GM10266 (cell line): ENCODE data around the gene ELANE.

Experiments
- DNase-seq: peaks from one replicate; pipeline ENCODE4 v3.0.0; 2012; ENCODE audit errors: extremely low spot score
- TF ChIP-seq, protein P1 (sequence below): IDR thresholded peaks from 2 replicates; pipeline ENCODE4 v1.5.1; 2012; ENCODE audit warnings: mild to moderate bottlenecking, low read depth; ENCODE audit not compliant: control insufficient read depth, insufficient read depth; ENCODE audit errors: missing control alignments

ELANE gene

DNA sequence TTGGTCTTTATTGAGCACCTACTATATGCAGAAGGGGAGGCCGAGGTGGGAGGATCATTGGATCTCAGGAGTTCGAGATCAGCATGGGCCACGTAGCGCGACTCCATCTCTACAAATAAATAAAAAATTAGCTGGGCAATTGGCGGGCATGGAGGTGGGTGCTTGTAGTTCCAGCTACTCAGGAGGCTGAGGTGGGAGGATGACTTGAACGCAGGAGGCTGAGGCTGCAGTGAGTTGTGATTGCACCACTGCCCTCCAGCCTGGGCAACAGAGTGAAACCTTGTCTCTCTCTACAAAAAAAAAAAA is 11.2 kb downstream of the ELANE start:
- TF ChIP-seq, protein P1, sequence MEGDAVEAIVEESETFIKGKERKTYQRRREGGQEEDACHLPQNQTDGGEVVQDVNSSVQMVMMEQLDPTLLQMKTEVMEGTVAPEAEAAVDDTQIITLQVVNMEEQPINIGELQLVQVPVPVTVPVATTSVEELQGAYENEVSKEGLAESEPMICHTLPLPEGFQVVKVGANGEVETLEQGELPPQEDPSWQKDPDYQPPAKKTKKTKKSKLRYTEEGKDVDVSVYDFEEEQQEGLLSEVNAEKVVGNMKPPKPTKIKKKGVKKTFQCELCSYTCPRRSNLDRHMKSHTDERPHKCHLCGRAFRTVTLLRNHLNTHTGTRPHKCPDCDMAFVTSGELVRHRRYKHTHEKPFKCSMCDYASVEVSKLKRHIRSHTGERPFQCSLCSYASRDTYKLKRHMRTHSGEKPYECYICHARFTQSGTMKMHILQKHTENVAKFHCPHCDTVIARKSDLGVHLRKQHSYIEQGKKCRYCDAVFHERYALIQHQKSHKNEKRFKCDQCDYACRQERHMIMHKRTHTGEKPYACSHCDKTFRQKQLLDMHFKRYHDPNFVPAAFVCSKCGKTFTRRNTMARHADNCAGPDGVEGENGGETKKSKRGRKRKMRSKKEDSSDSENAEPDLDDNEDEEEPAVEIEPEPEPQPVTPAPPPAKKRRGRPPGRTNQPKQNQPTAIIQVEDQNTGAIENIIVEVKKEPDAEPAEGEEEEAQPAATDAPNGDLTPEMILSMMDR: no peak
- DNase-seq: no peak

- TF ChIP-seq, protein P1: no peak
- DNase-seq: no peak
Measured at GRCh38 chr19:866769-867300, 14.7 kb downstream of the ELANE start.

- TF ChIP-seq, protein P1: no peak
- no peak for DNase-seq
Measured at GRCh38 chr19:867301-867793, 15.2 kb downstream of the ELANE start.

- TF ChIP-seq, protein P1: no peak
- DNase-seq: no peak
Measured at GRCh38 chr19:867855-868457, 15.9 kb downstream of the ELANE start.

- DNase-seq: no peak
- TF ChIP-seq, protein P1: no peak
Measured at GRCh38 chr19:868458-869244, 16.5 kb downstream of the ELANE start.

DNA sequence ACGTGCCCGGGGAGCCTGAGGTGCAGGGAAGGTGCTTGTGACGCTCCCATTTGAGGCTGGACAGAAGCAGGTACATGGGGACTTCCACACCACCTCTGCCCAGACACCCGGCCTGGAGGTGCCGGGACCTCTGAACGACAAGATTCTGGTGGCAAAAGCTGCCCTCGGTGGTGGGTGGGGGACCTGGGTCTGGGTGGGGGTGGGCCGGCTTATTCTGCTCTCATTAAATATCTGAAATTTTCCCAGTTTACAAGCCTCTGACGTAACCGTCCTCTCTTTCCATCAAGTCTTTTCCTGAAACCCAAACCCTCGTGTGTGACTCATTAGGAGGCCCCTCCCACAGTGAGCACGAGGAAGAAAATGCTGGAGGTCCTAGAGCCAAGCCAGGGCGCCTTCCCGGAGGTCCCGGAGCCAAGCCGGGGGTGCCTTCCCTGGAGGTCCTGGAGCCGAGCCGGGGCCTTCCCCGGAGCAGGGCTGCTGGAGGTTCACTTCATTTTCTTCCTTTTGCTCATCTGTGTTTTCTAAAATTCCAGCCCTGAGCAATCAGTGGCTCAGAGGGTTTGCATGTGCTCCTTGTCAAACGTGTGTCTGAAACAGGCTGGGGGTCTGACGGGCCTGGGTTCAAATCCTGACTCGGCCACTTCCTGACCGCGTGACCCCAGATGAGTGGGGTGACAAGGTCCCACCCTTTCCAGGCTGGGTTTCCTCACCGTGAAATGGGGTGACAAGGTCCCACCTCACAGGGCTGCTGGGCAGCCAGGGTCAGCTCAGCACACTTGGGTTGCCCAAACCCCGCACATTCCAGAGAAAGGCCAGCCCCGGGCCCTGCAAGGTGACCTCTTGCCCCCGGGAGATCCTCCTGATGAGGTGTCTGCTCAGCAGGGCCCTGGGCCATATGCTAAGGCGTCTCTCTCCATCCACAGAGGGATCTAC is 17.4 kb downstream of the ELANE start:
- DNase-seq: no peak
- TF ChIP-seq, protein P1: no peak
